IPS-NIHi7 (cell line): ENCODE data around the gene SKI.

Source experiments
- DNase-seq: peaks from one replicate; pipeline ENCODE4 v3.0.0; 2012; ENCODE audit warnings: mixed read lengths; ENCODE audit errors: extremely low spot score

SKI gene

DNA sequence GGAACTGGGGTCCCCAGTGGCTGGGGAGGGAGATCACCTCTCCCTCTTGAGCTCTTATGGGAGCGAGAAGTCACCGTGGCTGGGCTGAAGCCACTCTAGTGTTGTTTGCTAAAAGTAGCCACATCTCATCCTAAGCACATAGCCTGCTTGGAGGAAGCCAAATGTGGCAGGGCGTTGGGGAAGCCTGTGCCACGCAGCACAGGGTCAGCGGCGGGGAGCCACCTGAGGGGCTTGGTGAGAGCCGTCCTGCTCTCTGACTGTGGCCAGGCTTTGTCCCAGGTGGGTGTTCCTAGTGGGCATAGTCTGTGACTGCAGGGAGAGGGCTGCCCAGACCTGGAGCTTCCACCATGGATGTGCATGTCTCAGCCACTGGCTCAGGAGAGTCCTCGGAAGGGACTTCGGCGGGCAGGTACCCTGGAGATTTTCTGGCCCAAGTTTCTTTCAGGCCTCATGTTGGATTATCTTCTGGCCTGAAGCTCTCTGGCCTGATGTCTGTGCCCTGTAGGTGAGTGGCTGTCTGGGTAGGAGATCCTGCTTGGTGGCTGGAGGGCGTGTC lies 124.3 kb downstream of the SKI start:
- no peak for DNase-seq

DNA sequence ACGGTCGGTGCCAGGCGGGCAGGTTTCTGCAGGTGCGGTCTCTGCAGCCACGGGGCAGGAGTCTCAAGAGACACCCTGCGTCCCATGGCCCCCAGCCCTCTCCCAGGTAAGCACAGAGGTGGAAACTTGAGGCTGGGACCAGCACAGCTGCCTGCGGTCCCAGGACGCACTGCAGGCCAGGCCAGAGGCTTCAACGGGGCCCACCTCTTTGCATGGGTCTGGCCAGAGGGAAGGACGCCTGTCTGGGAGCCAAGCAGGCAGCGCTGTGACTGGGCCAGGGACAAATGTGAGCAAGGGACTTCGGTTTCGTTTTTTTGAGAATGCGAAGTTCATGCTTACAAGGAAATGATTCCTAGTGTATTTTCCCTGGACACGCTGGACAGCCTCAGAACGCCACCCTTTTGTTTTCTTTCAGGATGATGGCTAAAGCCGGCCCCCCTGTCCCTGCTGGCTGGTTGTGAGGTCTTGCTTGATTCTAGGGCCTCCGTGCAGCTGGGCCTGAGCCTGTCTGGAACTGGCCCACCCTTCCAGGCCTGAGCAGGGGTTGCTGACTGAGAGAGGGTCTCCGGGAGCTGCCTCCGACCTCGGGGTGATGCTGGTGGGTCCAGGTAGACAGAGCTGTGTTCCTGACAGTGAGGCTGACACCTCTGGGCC lies 124.9 kb downstream of the SKI start:
- no peak for DNase-seq

DNA sequence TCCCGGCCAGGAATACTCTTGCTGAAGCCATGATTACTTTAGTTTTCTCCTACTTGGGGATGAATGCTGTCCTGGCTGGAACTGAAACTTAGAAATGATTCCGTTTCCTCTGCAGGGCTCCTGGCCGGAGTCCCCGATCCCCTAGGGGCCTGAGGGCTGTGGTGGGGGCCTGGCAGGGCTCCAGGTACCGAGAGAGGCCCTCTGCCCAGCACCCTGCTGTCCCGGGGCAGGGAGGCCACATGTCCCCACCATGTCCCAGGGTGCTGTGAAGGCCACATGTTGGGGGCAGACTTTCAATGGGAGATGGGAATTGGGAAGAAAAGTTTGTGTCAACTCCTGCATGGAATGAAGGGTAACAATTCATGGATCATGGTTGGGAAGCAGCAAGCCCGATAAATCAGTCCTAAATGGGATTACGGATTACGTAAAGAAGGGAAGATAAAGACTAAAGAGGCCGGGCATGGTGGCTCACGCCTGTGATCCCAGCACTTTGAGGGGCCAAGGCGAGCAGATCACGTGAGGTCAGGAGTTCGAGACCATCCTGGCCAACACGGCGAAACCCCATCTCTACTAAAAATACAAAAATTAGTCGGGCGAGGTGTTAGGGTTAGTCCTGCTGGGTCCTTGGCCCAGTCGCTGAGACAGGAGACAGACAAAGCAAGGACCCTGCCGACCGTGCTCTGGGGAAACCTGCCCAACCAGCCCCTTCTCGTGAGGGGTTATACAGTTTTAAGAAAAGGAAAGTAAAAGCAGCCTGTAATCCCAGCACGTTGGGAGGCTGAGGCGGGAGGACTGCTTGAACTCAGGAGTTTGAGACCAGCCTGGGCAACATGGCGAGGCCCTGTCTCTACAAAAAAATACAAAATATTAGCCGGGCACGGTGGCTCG lies 125.7 kb downstream of the SKI start:
- no peak for DNase-seq

DNA sequence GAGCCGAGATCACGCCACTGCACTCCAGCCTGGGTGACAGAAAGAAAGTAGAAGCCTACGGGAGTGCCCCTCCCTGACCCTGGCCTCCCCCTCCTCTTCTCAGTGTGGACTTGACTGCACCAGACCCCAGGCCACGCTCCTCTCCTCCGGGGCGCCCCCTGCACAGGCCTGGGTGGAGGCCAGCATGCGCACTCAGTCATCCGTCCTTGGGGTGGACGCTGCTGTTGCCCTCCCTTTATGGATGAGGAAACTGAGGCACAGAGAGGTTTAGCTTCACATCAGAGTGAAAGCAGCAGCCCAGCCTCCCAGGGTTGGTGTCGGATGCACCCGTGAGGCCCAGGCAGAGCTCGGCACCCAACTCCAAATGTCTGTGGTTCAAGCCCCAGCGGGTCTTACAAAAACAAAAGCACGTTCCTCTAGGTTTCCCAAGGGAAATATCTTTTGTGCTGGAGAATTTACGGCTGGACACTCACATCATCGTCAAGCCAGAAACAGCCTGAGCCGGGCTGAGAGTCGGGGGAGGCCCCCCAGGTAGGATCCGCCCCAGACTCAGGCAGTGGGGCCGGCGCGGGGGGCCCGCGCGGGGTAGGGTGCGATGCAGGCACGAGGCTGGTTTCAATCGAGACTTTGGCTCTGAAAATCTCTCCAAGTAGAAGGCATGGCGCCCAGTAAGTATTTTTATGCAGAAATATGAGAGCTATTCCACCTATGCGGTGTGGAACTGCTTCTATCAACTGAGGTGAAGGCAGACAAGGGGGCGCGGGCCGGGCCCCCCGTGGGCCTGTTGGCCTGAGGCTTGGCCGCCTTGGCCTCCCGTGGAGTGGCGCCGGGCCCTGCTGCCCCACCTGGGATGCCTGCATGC lies 126.6 kb downstream of the SKI start:
- no peak for DNase-seq

DNA sequence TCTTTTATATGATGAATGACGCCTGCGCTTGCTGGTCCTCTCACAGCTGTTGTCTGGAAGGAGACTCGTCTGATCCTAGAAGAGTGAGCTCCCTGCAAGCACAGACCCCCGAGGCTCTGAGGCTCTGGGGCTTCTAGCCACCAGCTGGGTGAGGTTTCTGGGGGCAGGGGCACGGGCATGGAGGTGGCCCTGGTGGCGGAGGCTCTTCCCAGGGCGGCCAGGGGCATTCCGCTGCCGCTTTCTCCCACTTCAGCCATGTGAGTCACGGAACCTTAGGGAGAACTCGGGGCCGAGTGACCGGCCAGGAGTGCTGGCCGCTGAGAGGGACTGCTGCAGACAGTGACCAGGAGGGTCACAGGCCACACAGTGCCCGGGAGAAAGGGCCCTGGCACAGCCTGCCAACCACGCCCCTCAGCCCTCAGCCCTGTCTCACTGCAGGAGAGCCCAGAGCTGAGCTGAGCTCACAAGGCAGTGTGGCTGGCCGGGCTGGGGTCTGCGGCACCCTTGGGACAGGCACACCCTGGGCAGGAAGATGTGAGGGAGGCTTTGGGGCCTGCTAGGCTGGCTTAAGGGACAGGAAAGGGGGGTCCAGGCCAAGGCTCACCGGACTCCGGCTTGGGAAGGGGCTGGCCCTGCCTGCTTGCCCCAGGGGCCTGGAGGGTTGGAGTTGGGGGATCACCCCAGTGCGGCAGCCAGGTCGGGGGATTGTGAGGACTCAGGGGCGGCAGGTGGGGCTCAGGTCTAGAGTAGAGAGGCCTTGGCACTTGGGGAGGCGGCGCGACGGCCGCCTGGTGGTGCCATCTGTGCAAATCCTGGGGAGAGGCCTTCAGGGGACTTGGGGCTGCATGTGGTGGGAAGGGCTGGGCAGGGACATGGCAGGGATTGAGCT lies 127.5 kb downstream of the SKI start:
- DNase-seq, result no peak

DNA sequence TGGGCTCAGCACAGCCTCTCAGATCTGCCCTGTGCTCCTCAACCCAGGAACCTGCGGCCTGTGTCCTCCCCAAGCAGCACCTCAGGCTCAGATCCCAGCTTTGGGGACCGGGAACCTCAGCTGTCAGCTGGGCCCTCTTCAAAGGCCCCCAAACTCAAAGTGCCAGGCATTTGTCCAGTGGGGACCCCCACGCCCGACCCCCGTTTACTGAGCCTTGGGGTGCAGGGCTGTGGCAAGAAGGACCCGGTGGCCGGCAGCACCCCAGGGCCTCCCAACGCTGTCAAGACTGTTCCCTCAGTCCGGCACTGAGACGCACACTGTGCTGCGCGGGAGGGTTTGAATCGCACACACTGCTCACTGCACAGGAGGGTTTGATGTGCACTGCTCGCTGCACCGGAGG lies 128.3 kb downstream of the SKI start:
- no peak for DNase-seq

DNA sequence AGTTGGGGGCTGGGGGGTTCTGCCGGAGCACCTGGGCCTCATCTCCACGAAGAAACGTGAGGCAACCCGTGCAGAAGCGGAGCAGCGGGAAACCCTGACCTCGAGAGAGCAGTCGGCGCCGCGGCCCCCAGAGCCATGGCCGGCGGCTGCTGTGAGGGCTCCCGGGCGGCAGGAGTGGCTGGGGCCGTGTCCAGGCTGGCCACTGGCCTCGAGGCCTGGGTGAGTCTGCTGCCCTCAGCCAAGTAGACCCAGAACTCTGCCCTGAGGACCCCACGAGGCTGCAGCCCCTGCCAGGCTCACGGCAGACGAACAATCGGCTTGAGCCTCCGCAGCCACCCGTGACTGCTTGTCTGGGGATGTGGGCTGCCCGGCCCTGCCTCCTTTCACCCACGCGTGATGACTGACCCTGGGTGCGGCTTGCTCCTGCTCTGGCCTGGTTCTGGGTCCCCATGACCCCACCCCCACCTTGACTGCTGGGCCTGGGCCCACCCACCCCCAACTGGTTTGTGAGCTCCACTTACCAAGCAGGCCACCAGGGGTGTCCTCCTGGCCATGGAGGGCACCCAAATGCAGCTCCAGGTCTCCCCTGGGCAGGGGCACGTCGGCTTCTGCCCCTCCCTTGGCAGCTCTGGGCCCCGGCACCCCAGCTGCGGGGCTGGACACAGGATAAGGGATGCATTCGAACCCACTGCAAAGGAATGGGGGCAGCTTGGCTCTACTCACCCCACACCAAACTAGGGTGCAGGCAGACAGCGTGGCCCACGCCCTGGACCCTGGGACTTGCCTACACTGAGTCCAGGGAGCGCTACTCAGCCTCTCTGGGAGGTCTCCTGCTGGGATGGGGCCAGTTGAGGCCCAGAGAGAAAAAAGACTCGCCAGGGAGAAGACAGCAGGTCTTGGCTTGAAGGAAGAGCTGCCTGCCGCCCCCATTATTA lies 129.1 kb downstream of the SKI start:
- no peak for DNase-seq

DNA sequence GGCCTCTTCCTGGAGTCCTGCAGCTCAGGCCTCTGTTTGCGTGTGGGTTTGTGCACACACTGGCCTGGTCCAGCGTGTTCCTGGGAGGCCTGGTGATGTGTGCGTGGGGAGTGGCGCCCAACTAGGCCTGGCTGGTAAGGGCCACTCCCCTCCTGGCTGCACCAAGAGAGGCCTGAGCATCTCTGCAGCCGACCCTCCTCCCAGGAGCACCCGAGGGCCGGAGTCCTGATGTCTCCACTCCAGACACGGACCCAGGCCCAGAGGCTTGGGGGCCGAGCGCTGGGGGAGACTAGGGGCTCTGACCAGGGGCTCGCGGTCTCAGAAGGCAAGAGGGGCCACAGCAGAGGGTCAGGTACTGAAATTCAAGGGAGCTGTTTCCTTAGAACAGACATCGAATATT lies 130.0 kb downstream of the SKI start:
- no peak for DNase-seq

DNA sequence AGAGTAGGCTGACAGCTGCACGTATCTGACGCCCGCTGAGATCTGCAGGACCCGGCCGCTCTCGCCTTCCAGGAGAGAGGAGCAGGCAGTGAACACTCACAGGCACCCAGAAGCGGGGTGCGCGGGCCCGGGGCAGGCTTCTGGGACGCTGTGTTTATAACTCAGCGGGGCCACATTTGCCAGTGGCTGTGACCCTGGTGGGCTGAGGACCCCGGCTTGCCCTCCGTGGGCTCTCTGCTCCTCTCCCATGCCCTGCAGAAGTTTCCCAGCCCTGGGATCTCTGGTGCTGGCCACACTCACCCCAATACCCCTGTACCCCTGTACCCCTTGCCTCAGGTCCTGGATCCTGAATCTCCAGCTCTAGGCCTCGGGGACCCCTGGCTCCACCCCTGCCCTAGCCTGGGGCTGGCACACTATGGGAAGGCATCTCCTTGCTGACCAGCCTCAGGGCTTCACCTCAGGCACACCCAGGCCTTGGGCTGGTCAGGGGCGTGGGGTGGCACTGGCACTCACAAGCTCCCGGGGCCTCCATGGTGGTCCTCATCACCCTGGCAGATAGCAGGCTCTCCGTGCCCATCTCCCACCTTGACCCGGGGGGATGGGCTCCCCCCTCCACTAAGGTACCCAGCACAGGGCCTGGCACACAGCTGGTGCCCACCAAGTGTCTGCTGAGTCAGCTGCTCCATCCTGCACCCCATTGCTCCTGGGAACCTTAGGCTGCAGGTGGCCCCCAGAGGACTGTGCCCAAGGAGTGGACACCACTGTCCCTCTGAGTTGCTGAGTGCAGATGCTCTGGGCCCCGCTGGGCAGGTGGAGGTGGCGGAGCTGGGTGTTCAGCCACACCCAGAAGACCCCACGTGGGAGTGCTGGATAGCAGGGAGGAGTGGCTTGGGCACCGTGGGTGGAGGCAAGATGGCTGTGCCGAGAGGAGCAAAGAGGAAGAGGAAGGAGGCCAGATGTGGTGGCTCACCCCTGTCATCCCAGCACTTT lies 130.8 kb downstream of the SKI start:
- DNase-seq, result no peak
